ENCODE measurements around the gene RNPEPL1. TPM values are rescaled to one million over a fixed set of nuclear protein-coding genes. Genes with fewer than 3 reads are reported as not detected.

RNPEPL1 gene
- total RNA-seq, 1 donor from 2014 or later, result 40.5 TPM

GRCh38 chr2:240566203-240567136 is 1.8 kb upstream of the RNPEPL1 start:
- peak; percentile 84 for DNase-seq (ENCODE audit: extremely low spot score, unreplicated experiment)
- peak overlapping the region; percentile 93 for H3K27ac Mint-ChIP-seq
- H3K4me1 Mint-ChIP-seq (ENCODE audit: unreplicated experiment), result peaks cover 12% of the 10 kb centered on the region
- peaks cover 7% of the 10 kb centered on the region for H3K27me3 Mint-ChIP-seq
- peak; percentile 94 for TF ChIP-seq CTCF (conservative IDR thresholded peaks at IDR 0.05)
- no peaks in the 10 kb centered on the region for H3K9me3 Mint-ChIP-seq
- peak overlapping the region; percentile 92 for H3K4me3 Mint-ChIP-seq
- H3K36me3 Mint-ChIP-seq, result peaks cover 6% of the 10 kb centered on the region

GRCh38 chr2:240567137-240567871 is 980 bp upstream of the RNPEPL1 start:
- peaks cover 7% of the 10 kb centered on the region for H3K4me1 Mint-ChIP-seq (ENCODE audit: unreplicated experiment)
- TF ChIP-seq CTCF (conservative IDR thresholded peaks at IDR 0.05), result no peak
- peak overlapping the region; percentile 92 for H3K4me3 Mint-ChIP-seq
- DNase-seq (ENCODE audit: extremely low spot score, unreplicated experiment), result peak; percentile 64
- H3K27me3 Mint-ChIP-seq, result peaks cover 7% of the 10 kb centered on the region
- H3K27ac Mint-ChIP-seq, result peak overlapping the region; percentile 93
- no peaks in the 10 kb centered on the region for H3K9me3 Mint-ChIP-seq
- peaks cover 3% of the 10 kb centered on the region for H3K36me3 Mint-ChIP-seq

DNA sequence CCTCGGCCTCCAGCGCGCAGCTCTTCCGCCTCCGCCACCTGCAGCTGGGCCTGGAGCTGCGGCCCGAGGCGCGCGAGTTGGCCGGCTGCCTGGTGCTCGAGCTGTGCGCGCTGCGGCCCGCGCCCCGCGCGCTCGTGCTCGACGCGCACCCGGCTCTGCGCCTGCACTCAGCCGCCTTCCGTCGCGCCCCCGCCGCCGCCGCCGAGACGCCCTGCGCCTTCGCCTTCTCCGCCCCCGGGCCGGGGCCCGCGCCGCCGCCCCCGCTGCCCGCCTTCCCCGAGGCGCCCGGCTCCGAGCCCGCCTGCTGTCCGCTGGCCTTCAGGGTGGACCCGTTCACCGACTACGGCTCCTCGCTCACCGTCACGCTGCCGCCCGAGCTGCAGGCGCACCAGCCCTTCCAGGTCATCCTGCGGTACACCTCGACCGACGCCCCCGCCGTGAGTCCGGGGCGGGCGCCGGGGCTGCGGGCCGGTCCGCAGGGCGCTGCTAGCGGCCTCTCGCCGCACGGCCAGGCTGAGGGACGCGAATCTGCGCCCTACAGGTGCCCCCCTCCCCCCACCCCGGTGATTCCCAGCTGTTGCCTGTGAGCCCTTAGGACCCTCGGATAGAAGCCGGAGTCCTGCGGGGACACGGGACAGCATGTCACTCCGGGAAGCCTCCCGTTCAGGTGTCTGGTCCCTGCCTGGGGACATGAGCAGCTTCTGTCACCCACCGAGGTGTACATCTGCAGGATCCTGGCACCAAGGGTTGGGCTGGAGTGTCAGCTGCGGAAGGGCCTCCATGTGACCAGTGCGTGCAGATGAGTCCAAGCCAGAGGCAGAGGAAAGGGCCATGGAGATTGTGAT is 616 bp downstream of the RNPEPL1 start:
- Mint-ChIP-seq H3K27ac (peak overlapping the region; percentile 48), H3K36me3 (no peaks in the 10 kb centered on the region), H3K9me3 (no peaks in the 10 kb centered on the region), H3K4me3 (peak overlapping the region; percentile 80), H3K27me3 (peaks cover 7% of the 10 kb centered on the region), H3K4me1 (ENCODE audit: unreplicated experiment) (peaks cover 7% of the 10 kb centered on the region)
- peak; percentile 66 for DNase-seq (ENCODE audit: extremely low spot score, unreplicated experiment)
- no peak for TF ChIP-seq CTCF (conservative IDR thresholded peaks at IDR 0.05)

- no peaks in the 10 kb centered on the region for H3K36me3 Mint-ChIP-seq
- no peak for TF ChIP-seq CTCF (conservative IDR thresholded peaks at IDR 0.05)
- DNase-seq (ENCODE audit: extremely low spot score, unreplicated experiment), result no peak
- no peaks in the 10 kb centered on the region for H3K9me3 Mint-ChIP-seq
- peak overlapping the region; percentile 48 for H3K27ac Mint-ChIP-seq
- peaks cover 7% of the 10 kb centered on the region for H3K4me1 Mint-ChIP-seq (ENCODE audit: unreplicated experiment)
- H3K4me3 Mint-ChIP-seq, result peak overlapping the region; percentile 80
- H3K27me3 Mint-ChIP-seq, result peaks cover 7% of the 10 kb centered on the region
Measured at GRCh38 chr2:240569523-240569997, 1.3 kb downstream of the RNPEPL1 start.

DNA sequence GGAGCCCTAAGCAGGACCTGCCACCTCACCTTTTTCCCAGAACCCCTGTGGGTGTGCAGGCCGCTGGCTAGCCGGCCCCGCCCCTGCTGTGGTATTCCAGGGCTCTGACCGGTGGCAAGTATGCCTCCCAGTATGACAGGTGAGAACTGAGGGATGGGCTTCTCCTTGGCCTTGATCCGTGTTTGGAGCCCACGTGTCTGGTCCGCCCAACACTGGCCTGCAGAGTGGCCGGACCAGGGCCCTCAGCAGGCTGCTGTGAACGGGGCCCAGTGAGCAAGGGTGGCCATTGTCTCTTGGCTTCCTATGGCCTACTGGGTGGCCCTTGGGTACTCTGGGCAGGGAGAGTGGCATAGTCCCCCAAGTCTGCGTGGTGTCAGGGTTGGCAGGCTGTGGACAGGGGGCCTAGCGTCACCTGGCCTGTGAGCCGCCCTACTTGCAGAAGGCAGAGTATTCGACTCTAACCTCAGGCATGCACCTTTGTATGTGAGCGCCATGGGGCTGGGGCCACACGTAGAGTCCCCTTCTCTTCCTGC is 1.8 kb downstream of the RNPEPL1 start:
- Mint-ChIP-seq H3K27ac (no peak overlapping the region), H3K36me3 (no peaks in the 10 kb centered on the region), H3K4me1 (ENCODE audit: unreplicated experiment) (peaks cover 7% of the 10 kb centered on the region), H3K9me3 (no peaks in the 10 kb centered on the region), H3K4me3 (peak overlapping the region; percentile 62), H3K27me3 (peaks cover 7% of the 10 kb centered on the region)
- no peak for TF ChIP-seq CTCF (conservative IDR thresholded peaks at IDR 0.05)
- no peak for DNase-seq (ENCODE audit: extremely low spot score, unreplicated experiment)
